Measurements from ENCODE around the gene MUC4.

Gene MUC4

GRCh38 chr3:195822131-195822696, 10.5 kb upstream of the MUC4 start:
- Histone ChIP-seq H3K27ac (no peak overlapping the region), H3K4me3 (no peak overlapping the region), H3K27me3 (peaks cover 0 to 33% of the 10 kb centered on the region in 2 donors), H3K9me3 (no peaks in the 10 kb centered on the region), H3K4me1 (peaks cover 0 to 5% (median 0%) of the 10 kb centered on the region in 4 donors), H3K36me3 (no peaks in the 10 kb centered on the region)
- DNase-seq = no peak
- TF ChIP-seq CTCF (IDR thresholded peaks at IDR 0.05) = no peak
- intact Hi-C loops (cut with DNase I; ENCODE audit: low total_unique reads) = no loop called here

GRCh38 chr3:195821403-195822130, 9.8 kb upstream of the MUC4 start:
- Histone ChIP-seq H3K4me1 (peaks cover 0 to 5% (median 0%) of the 10 kb centered on the region in 4 donors), H3K4me3 (no peak overlapping the region), H3K27me3 (peaks cover 0 to 33% of the 10 kb centered on the region in 2 donors), H3K9me3 (no peaks in the 10 kb centered on the region), H3K36me3 (no peaks in the 10 kb centered on the region), H3K27ac (no peak overlapping the region)
- DNase-seq = no peak
- no peak for TF ChIP-seq CTCF (IDR thresholded peaks at IDR 0.05)
- intact Hi-C loops (cut with DNase I; ENCODE audit: low total_unique reads) = no loop called here

- peaks cover 0 to 5% (median 0%) of the 10 kb centered on the region in 4 donors for H3K4me1 ChIP-seq
- H3K27me3 ChIP-seq = peaks cover 0 to 33% of the 10 kb centered on the region in 2 donors
- H3K4me3 ChIP-seq = no peak overlapping the region
- H3K27ac ChIP-seq = no peak overlapping the region
- intact Hi-C loops (cut with DNase I; ENCODE audit: low total_unique reads) = no loop called here
- no peak for TF ChIP-seq CTCF (IDR thresholded peaks at IDR 0.05)
- no peak for DNase-seq
- H3K9me3 ChIP-seq = no peaks in the 10 kb centered on the region
- no peaks in the 10 kb centered on the region for H3K36me3 ChIP-seq
These were observed 9.2 kb upstream of the MUC4 start for GRCh38 chr3:195820901-195821300.

GRCh38 chr3:195820186-195820585, 8.5 kb upstream of the MUC4 start:
- H3K9me3 ChIP-seq = no peaks in the 10 kb centered on the region
- H3K27ac ChIP-seq = no peak overlapping the region
- peaks cover 0 to 5% (median 0%) of the 10 kb centered on the region in 4 donors for H3K4me1 ChIP-seq
- no peak for DNase-seq
- no peaks in the 10 kb centered on the region for H3K36me3 ChIP-seq
- H3K4me3 ChIP-seq = no peak overlapping the region
- no peak for TF ChIP-seq CTCF (IDR thresholded peaks at IDR 0.05)
- intact Hi-C loops (cut with DNase I; ENCODE audit: low total_unique reads) = no loop called here
- H3K27me3 ChIP-seq = peaks cover 0 to 33% of the 10 kb centered on the region in 2 donors

GRCh38 chr3:195818301-195818700, 6.6 kb upstream of the MUC4 start:
- Histone ChIP-seq H3K4me3 (no peak overlapping the region), H3K27ac (no peak overlapping the region), H3K4me1 (peaks cover 0 to 3% (median 0%) of the 10 kb centered on the region in 4 donors), H3K27me3 (peaks cover 0 to 28% of the 10 kb centered on the region in 2 donors), H3K36me3 (no peaks in the 10 kb centered on the region), H3K9me3 (no peaks in the 10 kb centered on the region)
- no peak for DNase-seq
- TF ChIP-seq CTCF (IDR thresholded peaks at IDR 0.05) = no peak
- intact Hi-C loops (cut with DNase I; ENCODE audit: low total_unique reads) = no loop called here

Measured in tibial artery (tissue), 4 donors.